ENCODE results near the gene LRRC75A.

LRRC75A gene

GRCh38 chr17:16473044-16474011, 18.7 kb downstream of the LRRC75A start:
- in situ Hi-C loops (cut with MboI; ENCODE audit: low pct_unique_long_range_greater_than_20kb, low sequenced_read_pairs, unreplicated experiment): no loop called here
- TF ChIP-seq CTCF (IDR thresholded peaks at IDR 0.05; ENCODE audit: extremely low read depth, insufficient read depth, missing control alignments): no peak
- no peak for DNase-seq (ENCODE audit: low spot score)

- no peak for DNase-seq (ENCODE audit: low spot score)
- in situ Hi-C loops (cut with MboI; ENCODE audit: low pct_unique_long_range_greater_than_20kb, low sequenced_read_pairs, unreplicated experiment): no loop called here
- no peak for TF ChIP-seq CTCF (IDR thresholded peaks at IDR 0.05; ENCODE audit: extremely low read depth, insufficient read depth, missing control alignments)
These were observed 19.5 kb downstream of the LRRC75A start for GRCh38 chr17:16472539-16472938.

- TF ChIP-seq CTCF (IDR thresholded peaks at IDR 0.05; ENCODE audit: extremely low read depth, insufficient read depth, missing control alignments): no peak
- in situ Hi-C loops (cut with MboI; ENCODE audit: low pct_unique_long_range_greater_than_20kb, low sequenced_read_pairs, unreplicated experiment): no loop called here
- DNase-seq (ENCODE audit: low spot score): no peak
These were observed 20.7 kb downstream of the LRRC75A start for GRCh38 chr17:16471295-16471694.

GRCh38 chr17:16470265-16470664, 21.7 kb downstream of the LRRC75A start:
- no peak for TF ChIP-seq CTCF (IDR thresholded peaks at IDR 0.05; ENCODE audit: extremely low read depth, insufficient read depth, missing control alignments)
- DNase-seq (ENCODE audit: low spot score): no peak

GRCh38 chr17:16468428-16468992, 23.5 kb downstream of the LRRC75A start:
- no peak for TF ChIP-seq CTCF (IDR thresholded peaks at IDR 0.05; ENCODE audit: extremely low read depth, insufficient read depth, missing control alignments)

More at GRCh38 chr17:16470265-16470664, 21.7 kb downstream of the LRRC75A start:
- in situ Hi-C loops (cut with MboI; ENCODE audit: low pct_unique_long_range_greater_than_20kb, low sequenced_read_pairs, unreplicated experiment): no loop called here

GRCh38 chr17:16467886-16468285, 24.1 kb downstream of the LRRC75A start:
- DNase-seq (ENCODE audit: low spot score): no peak
- in situ Hi-C loops (cut with MboI; ENCODE audit: low pct_unique_long_range_greater_than_20kb, low sequenced_read_pairs, unreplicated experiment): no loop called here
- TF ChIP-seq CTCF (IDR thresholded peaks at IDR 0.05; ENCODE audit: extremely low read depth, insufficient read depth, missing control alignments): no peak

More at GRCh38 chr17:16468428-16468992, 23.5 kb downstream of the LRRC75A start:
- in situ Hi-C loops (cut with MboI; ENCODE audit: low pct_unique_long_range_greater_than_20kb, low sequenced_read_pairs, unreplicated experiment): no loop called here
- no peak for DNase-seq (ENCODE audit: low spot score)

Measured in GM13977 (cell line).